WTC11 (cell line): ENCODE data around the gene AGPAT3. TPM values are rescaled to one million over a fixed set of nuclear protein-coding genes. Genes with fewer than 3 reads are reported as not detected.

Source experiments
- ATAC-seq: fragments of 200-7000 bp; cut with Tn5 transposase; 2 replicates; pipeline ENCODE4 v1.10.0; 2021; ENCODE audit warnings: mild to moderate bottlenecking, moderate library complexity
- CTCF ChIA-PET: fragments of 300-600 bp; sonication (Branson Sonifier 250); formaldehyde crosslinking; loops from one replicate; lab custom pipeline; 2021; ENCODE audit warnings: antibody characterized with exemption; lab: Charles Lee
- POLR2A ChIA-PET: fragments of 350-600 bp; sonication (Branson Sonifier 250); formaldehyde crosslinking; loops from one replicate; lab custom pipeline; 2021; ENCODE audit warnings: antibody characterized with exemption; lab: Charles Lee
- DNase-seq: peaks from one replicate; pipeline ENCODE4 v3.0.0; 2021; ENCODE audit warnings: low spot score
- H3K27ac Mint-ChIP-seq: 2 replicates; pipeline ENCODE4 v1.8.0; 2021; ENCODE audit warnings: mixed read lengths
- H3K27me3 Mint-ChIP-seq: 2 replicates; pipeline ENCODE4 v1.8.0; 2021; ENCODE audit warnings: low read depth, mild to moderate bottlenecking, moderate library complexity, mixed read lengths
- H3K36me3 Mint-ChIP-seq: 2 replicates; pipeline ENCODE4 v1.8.0; 2021; ENCODE audit warnings: mixed read lengths
- H3K4me1 Mint-ChIP-seq: 2 replicates; pipeline ENCODE4 v1.8.0; 2022; ENCODE audit warnings: mixed read lengths
- H3K4me3 Mint-ChIP-seq: 2 replicates; pipeline ENCODE4 v1.8.0; 2021; ENCODE audit warnings: mild to moderate bottlenecking, moderate library complexity, mixed read lengths
- H3K9me3 Mint-ChIP-seq: 2 replicates; pipeline ENCODE4 v1.8.0; 2021; ENCODE audit warnings: mixed read lengths
- CREM ChIP-seq: sonication (generic); formaldehyde crosslinking; IDR thresholded peaks from 2 replicates; pipeline ENCODE4 v1.8.1; 2022; ENCODE audit warnings: mild to moderate bottlenecking, missing genetic modification reagents, moderate library complexity
- ETV6 ChIP-seq: sonication (generic); formaldehyde crosslinking; IDR thresholded peaks from 2 replicates; pipeline ENCODE4 v1.8.1; 2022; ENCODE audit warnings: mild to moderate bottlenecking, missing genetic modification reagents
- IRF2 ChIP-seq: sonication (generic); formaldehyde crosslinking; IDR thresholded peaks from 2 replicates; pipeline ENCODE4 v1.8.0; 2022; ENCODE audit warnings: low read depth, missing genetic modification reagents, borderline replicate concordance
- SOX15 ChIP-seq: fragments of 250-450 bp; sonication (Bioruptor Pico); IDR thresholded peaks from 2 replicates; pipeline ENCODE4 v1.9.0; 2021; ENCODE audit warnings: mild to moderate bottlenecking
- TEAD1 ChIP-seq: sonication (generic); formaldehyde crosslinking; IDR thresholded peaks from 2 replicates; pipeline ENCODE4 v1.8.0; 2022; ENCODE audit warnings: mild to moderate bottlenecking, missing genetic modification reagents
- ZNF263 ChIP-seq: sonication (generic); formaldehyde crosslinking; IDR thresholded peaks from 2 replicates; pipeline ENCODE4 v1.8.1; 2022; ENCODE audit warnings: low read depth, mild to moderate bottlenecking, moderate library complexity, missing genetic modification reagents
- ZNF423 ChIP-seq: fragments of 250-450 bp; sonication (Bioruptor Pico); IDR thresholded peaks from 2 replicates; pipeline ENCODE4 v2.1.2; 2022; ENCODE audit warnings: mild to moderate bottlenecking, moderate library complexity
- ZNF671 ChIP-seq: fragments of 250-450 bp; sonication (Bioruptor Pico); IDR thresholded peaks from 2 replicates; pipeline ENCODE4 v1.8.0; 2021; ENCODE audit warnings: mild to moderate bottlenecking
- total RNA-seq: library from RNA; stranded (reverse); gene quantifications from 3 replicates; pipeline ENCODE4 v1.2.3, GENCODE V29; 2021
- TF ChIP-seq, protein P1 (sequence below): fragments of 200-600 bp; IDR thresholded peaks from 2 replicates; pipeline ENCODE4 v1.8.0; 2022; ENCODE audit warnings: antibody characterized with exemption
- TF ChIP-seq, protein P2 (sequence below): sonication (generic); formaldehyde crosslinking; conservative IDR thresholded peaks from 2 replicates; pipeline ENCODE4 v1.8.1; 2022; ENCODE audit warnings: mild to moderate bottlenecking, missing genetic modification reagents
- TF ChIP-seq, protein P3 (sequence below): sonication (generic); formaldehyde crosslinking; IDR thresholded peaks from 2 replicates; pipeline ENCODE4 v1.8.1; 2023; ENCODE audit warnings: mild to moderate bottlenecking, missing genetic modification reagents, borderline replicate concordance
- TF ChIP-seq, protein P4 (sequence below): sonication (generic); formaldehyde crosslinking; IDR thresholded peaks from 2 replicates; pipeline ENCODE4 v1.8.1; 2022; ENCODE audit warnings: low read depth, missing genetic modification reagents, borderline replicate concordance
- TF ChIP-seq, protein P5 (sequence below): sonication (generic); formaldehyde crosslinking; IDR thresholded peaks from 2 replicates; pipeline ENCODE4 v1.8.0; 2023; ENCODE audit warnings: mild to moderate bottlenecking, missing genetic modification reagents

Gene AGPAT3
- total RNA-seq, 1 experiment from 2014 or later: 5.6 TPM

DNA sequence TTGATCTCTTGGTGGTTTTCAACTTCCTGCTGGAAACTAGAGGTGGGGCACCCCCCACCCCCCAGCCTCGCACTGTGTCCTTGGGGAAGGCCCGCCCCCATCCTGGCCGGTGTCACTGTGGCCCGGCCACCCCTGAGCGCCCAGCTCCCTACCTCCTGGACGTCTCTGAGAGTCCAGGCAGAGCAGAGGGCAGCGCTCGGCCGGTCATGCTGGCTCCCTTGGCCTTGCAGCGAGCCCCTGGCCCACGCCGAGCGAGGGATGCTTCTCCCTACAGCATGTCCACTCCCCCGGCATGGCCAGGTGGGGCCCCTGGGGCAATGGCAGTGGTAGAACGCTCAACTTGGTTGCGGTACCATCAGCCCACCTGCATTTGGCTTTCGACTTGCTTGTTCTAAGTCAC lies 118.4 kb downstream of the AGPAT3 start:
- Mint-ChIP-seq H3K4me3 (no peak overlapping the region), H3K9me3 (no peaks in the 10 kb centered on the region), H3K4me1 (peaks cover 22% of the 10 kb centered on the region), H3K27ac (no peak overlapping the region), H3K27me3 (no peaks in the 10 kb centered on the region; the same call in 1 of the 2 replicates), H3K36me3 (no peaks in the 10 kb centered on the region)
- POLR2A ChIA-PET: interaction anchor here (1.0 kb wide), 1 partner anchor 29 kb away, joined by 3 read pairs; the partner anchor contains the start of gene TRAPPC10
- ATAC-seq: no peak
- CTCF ChIA-PET: no interaction called here
- no peak for DNase-seq
- TF ChIP-seq ZNF263 (CRISPR knock-in tag) (no peak), ZNF423 (CRISPR knock-in tag) (no peak), IRF2 (CRISPR knock-in tag) (no peak), ZNF671 (CRISPR knock-in tag) (no peak), TEAD1 (CRISPR knock-in tag) (no peak)
- TF ChIP-seq, protein P1, sequence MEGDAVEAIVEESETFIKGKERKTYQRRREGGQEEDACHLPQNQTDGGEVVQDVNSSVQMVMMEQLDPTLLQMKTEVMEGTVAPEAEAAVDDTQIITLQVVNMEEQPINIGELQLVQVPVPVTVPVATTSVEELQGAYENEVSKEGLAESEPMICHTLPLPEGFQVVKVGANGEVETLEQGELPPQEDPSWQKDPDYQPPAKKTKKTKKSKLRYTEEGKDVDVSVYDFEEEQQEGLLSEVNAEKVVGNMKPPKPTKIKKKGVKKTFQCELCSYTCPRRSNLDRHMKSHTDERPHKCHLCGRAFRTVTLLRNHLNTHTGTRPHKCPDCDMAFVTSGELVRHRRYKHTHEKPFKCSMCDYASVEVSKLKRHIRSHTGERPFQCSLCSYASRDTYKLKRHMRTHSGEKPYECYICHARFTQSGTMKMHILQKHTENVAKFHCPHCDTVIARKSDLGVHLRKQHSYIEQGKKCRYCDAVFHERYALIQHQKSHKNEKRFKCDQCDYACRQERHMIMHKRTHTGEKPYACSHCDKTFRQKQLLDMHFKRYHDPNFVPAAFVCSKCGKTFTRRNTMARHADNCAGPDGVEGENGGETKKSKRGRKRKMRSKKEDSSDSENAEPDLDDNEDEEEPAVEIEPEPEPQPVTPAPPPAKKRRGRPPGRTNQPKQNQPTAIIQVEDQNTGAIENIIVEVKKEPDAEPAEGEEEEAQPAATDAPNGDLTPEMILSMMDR: no peak

DNA sequence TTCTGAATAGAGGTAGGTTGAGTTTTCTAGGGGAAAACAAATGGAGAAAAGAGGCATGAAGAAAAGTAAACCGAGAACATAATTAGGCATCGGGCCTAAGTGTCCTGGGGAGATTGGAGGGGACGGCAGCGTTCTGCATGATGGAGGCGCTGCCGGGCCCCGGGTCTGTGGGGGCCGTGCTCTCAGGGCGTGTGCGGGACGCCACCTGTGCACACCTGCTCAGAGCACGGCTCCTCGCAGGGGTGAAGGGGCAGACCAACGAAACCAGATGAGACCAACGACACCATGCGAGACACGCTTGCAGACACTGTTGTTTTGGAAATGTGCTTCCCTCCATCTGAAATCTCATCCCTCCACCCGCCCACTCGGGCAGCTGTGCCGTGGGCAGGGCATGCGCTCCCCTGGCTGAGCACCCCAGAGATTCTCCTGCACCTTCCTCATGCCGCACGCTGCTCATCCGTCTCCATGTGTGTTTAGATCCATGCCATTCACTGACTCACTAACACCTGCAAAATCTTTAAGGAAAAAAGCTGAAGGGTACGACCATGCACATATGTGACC lies 118.9 kb downstream of the AGPAT3 start:
- Mint-ChIP-seq H3K4me1 (peaks cover 22% of the 10 kb centered on the region), H3K27ac (no peak overlapping the region), H3K36me3 (no peaks in the 10 kb centered on the region), H3K9me3 (no peaks in the 10 kb centered on the region), H3K4me3 (no peak overlapping the region), H3K27me3 (no peaks in the 10 kb centered on the region; the same call in 1 of the 2 replicates)
- ATAC-seq (no peak), DNase-seq (no peak)
- POLR2A ChIA-PET: no interaction called here
- TF ChIP-seq, protein P2, sequence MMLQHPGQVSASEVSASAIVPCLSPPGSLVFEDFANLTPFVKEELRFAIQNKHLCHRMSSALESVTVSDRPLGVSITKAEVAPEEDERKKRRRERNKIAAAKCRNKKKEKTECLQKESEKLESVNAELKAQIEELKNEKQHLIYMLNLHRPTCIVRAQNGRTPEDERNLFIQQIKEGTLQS: no peak
- TF ChIP-seq SOX15 (CRISPR knock-in tag) (no peak), ZNF263 (CRISPR knock-in tag) (no peak), CREM (no peak), ETV6 (CRISPR knock-in tag) (no peak)
- TF ChIP-seq, protein P3, sequence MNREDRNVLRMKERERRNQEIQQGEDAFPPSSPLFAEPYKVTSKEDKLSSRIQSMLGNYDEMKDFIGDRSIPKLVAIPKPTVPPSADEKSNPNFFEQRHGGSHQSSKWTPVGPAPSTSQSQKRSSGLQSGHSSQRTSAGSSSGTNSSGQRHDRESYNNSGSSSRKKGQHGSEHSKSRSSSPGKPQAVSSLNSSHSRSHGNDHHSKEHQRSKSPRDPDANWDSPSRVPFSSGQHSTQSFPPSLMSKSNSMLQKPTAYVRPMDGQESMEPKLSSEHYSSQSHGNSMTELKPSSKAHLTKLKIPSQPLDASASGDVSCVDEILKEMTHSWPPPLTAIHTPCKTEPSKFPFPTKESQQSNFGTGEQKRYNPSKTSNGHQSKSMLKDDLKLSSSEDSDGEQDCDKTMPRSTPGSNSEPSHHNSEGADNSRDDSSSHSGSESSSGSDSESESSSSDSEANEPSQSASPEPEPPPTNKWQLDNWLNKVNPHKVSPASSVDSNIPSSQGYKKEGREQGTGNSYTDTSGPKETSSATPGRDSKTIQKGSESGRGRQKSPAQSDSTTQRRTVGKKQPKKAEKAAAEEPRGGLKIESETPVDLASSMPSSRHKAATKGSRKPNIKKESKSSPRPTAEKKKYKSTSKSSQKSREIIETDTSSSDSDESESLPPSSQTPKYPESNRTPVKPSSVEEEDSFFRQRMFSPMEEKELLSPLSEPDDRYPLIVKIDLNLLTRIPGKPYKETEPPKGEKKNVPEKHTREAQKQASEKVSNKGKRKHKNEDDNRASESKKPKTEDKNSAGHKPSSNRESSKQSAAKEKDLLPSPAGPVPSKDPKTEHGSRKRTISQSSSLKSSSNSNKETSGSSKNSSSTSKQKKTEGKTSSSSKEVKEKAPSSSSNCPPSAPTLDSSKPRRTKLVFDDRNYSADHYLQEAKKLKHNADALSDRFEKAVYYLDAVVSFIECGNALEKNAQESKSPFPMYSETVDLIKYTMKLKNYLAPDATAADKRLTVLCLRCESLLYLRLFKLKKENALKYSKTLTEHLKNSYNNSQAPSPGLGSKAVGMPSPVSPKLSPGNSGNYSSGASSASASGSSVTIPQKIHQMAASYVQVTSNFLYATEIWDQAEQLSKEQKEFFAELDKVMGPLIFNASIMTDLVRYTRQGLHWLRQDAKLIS (CRISPR knock-in tag): no peak
- TF ChIP-seq, protein P4, sequence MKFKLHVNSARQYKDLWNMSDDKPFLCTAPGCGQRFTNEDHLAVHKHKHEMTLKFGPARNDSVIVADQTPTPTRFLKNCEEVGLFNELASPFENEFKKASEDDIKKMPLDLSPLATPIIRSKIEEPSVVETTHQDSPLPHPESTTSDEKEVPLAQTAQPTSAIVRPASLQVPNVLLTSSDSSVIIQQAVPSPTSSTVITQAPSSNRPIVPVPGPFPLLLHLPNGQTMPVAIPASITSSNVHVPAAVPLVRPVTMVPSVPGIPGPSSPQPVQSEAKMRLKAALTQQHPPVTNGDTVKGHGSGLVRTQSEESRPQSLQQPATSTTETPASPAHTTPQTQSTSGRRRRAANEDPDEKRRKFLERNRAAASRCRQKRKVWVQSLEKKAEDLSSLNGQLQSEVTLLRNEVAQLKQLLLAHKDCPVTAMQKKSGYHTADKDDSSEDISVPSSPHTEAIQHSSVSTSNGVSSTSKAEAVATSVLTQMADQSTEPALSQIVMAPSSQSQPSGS (CRISPR knock-in tag): no peak
- TF ChIP-seq, protein P5, sequence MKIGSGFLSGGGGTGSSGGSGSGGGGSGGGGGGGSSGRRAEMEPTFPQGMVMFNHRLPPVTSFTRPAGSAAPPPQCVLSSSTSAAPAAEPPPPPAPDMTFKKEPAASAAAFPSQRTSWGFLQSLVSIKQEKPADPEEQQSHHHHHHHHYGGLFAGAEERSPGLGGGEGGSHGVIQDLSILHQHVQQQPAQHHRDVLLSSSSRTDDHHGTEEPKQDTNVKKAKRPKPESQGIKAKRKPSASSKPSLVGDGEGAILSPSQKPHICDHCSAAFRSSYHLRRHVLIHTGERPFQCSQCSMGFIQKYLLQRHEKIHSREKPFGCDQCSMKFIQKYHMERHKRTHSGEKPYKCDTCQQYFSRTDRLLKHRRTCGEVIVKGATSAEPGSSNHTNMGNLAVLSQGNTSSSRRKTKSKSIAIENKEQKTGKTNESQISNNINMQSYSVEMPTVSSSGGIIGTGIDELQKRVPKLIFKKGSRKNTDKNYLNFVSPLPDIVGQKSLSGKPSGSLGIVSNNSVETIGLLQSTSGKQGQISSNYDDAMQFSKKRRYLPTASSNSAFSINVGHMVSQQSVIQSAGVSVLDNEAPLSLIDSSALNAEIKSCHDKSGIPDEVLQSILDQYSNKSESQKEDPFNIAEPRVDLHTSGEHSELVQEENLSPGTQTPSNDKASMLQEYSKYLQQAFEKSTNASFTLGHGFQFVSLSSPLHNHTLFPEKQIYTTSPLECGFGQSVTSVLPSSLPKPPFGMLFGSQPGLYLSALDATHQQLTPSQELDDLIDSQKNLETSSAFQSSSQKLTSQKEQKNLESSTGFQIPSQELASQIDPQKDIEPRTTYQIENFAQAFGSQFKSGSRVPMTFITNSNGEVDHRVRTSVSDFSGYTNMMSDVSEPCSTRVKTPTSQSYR (CRISPR knock-in tag): no peak
- CTCF ChIA-PET: interaction anchor here (0.6 to 3.2 kb wide), 3 partner anchors 8 to 45 kb away, joined by 3 to 27 read pairs (median 3); no protein-coding TSS in a partner anchor
